HCT116 (cell line): ENCODE results near the gene PPP1R13L. TPM values are rescaled to one million over a fixed set of nuclear protein-coding genes. Genes with fewer than 3 reads are reported as not detected.
A peak's percentile ranks its signal among the peaks of the same experiment; 100 is the strongest.

Experiments used
- ATAC-seq: fragments of 200-7000 bp; cut with Tn5 transposase; 2 replicates; pipeline ENCODE4 v1.9.1; 2020; ENCODE audit warnings: mild to moderate bottlenecking, moderate library complexity
- BruUV-seq: library from RNA; stranded (reverse); fragments of 400-500 nt; replicated peaks from 2 replicates; lab custom pipeline; 2021; lab: Mats Ljungman, UMichigan
- CTCF ChIA-PET: fragments of 300-600 bp; sonication (Branson Sonifier 250); formaldehyde crosslinking; loops from one replicate; lab custom pipeline; 2021; ENCODE audit warnings: antibody characterized with exemption; lab: Charles Lee
- POLR2A ChIA-PET: fragments of 300-600, 350-600 bp; sonication (Branson Sonifier 250); formaldehyde crosslinking; loops from one replicate; lab custom pipeline; 2021; ENCODE audit warnings: antibody characterized with exemption; lab: Charles Lee
- RAD21 ChIA-PET, 2 experiments: fragments of 300-600 bp; sonication (Branson Sonifier 250); formaldehyde crosslinking; loops; one replicate each; lab custom pipeline; 2023; ENCODE audit warnings: low total read pairs in 2 of 2; ENCODE audit not compliant: uncharacterized antibody in 2 of 2, unreplicated experiment in 2 of 2, low non-redundant PET in 1 of 2; lab: Charles Lee
- DNase-seq: peaks from one replicate; pipeline ENCODE4 v3.0.0-alpha.2; 2010; ENCODE audit warnings: low read depth, low spot score
- H2AFZ ChIP-seq: fragments of 200-600 bp; shearing (Covaris generic), sonication (generic); 2 replicates; pipeline ENCODE4 v1.6.1; 2017; ENCODE audit warnings: low read depth, mixed run types, mixed read lengths, antibody characterized with exemption, low read length; ENCODE audit not compliant: poor library complexity, severe bottlenecking
- H3K27ac ChIP-seq: 2 replicates; pipeline ENCODE4 v1.5.1; 2012; ENCODE audit warnings: low read depth, low read length
- H3K27me3 ChIP-seq: fragments of 200-600 bp; sonication (generic); 2 replicates; pipeline ENCODE4 v1.6.1; 2016; ENCODE audit warnings: mixed run types, low read length, mixed read lengths; ENCODE audit not compliant: insufficient read depth
- H3K36me3 ChIP-seq, 2 experiments: fragments of 200-500 bp in 1 of 2; fragments of 200-600 bp in 1 of 2; sonication (Bioruptor generic) in 1 of 2; sonication (generic) in 1 of 2; 2 replicates each; pipeline versions ENCODE4 v1.5.1 to v1.6.1; 2014 to 2016; ENCODE audit warnings: low read length in 2 of 2, inconsistent platforms in 1 of 2, mixed read lengths in 1 of 2, mixed run types in 1 of 2; ENCODE audit not compliant: insufficient read depth in 2 of 2, control insufficient read depth in 1 of 2
- H3K4me1 ChIP-seq, 2 experiments: fragments of 200-600 bp in 1 of 2; sonication (generic) in 1 of 2; 2 replicates each; pipeline versions ENCODE4 v1.5.1 to v1.6.1; 2012 to 2017; ENCODE audit warnings: low read length in 2 of 2, inconsistent platforms in 1 of 2, mild to moderate bottlenecking in 1 of 2, mixed read lengths in 1 of 2, mixed run types in 1 of 2, moderate library complexity in 1 of 2; ENCODE audit not compliant: insufficient read depth in 2 of 2, control insufficient read depth in 1 of 2
- H3K4me2 ChIP-seq: fragments of 200-600 bp; sonication (generic); 2 replicates; pipeline ENCODE4 v1.6.1; 2017; ENCODE audit warnings: mixed run types, low read length, mixed read lengths
- H3K4me3 ChIP-seq, 2 experiments: fragments of 200-600 bp in 1 of 2; sonication (generic) in 1 of 2; replicated peaks in 1 of 2; 2 replicates each; pipeline ENCODE4 v1.5.1; 2011 to 2016; ENCODE audit warnings: low read length in 2 of 2, control low read depth in 1 of 2, low read depth in 1 of 2, mild to moderate bottlenecking in 1 of 2, mixed read lengths in 1 of 2, mixed run types in 1 of 2
- H3K79me2 ChIP-seq: fragments of 200-600 bp; sonication (generic); 2 replicates; pipeline ENCODE4 v1.6.1; 2017; ENCODE audit warnings: mild to moderate bottlenecking, mixed run types, low read length, moderate library complexity, mixed read lengths; ENCODE audit not compliant: insufficient read depth
- H3K9ac ChIP-seq: fragments of 200-600 bp; sonication (generic); 2 replicates; pipeline ENCODE4 v1.6.1; 2016; ENCODE audit warnings: low read length, mixed read lengths
- H3K9me2 ChIP-seq: fragments of 200-600 bp; sonication (generic), shearing (Covaris generic); 2 replicates; pipeline ENCODE4 v1.6.1; 2017; ENCODE audit warnings: mixed run types, mild to moderate bottlenecking, moderate library complexity; ENCODE audit not compliant: insufficient read depth
- H3K9me3 ChIP-seq, 2 experiments: fragments of 200-500 bp in 1 of 2; fragments of 200-600 bp in 1 of 2; sonication (Bioruptor generic) in 1 of 2; sonication (generic) in 1 of 2; 2 replicates each; pipeline ENCODE4 v1.6.1; 2014 to 2017; ENCODE audit warnings: low read length in 2 of 2, mixed read lengths in 2 of 2, inconsistent platforms in 1 of 2, low read depth in 1 of 2, mild to moderate bottlenecking in 1 of 2, mixed run types in 1 of 2, moderate library complexity in 1 of 2; ENCODE audit not compliant: control insufficient read depth in 1 of 2, insufficient read depth in 1 of 2
- H4K20me1 ChIP-seq: fragments of 200-600 bp; sonication (generic), shearing (Covaris generic); 2 replicates; pipeline ENCODE4 v1.6.1; 2017; ENCODE audit warnings: mixed run types, mild to moderate bottlenecking, moderate library complexity; ENCODE audit not compliant: insufficient read depth
- CEBPB ChIP-seq: IDR thresholded peaks from 2 replicates; pipeline ENCODE4 v1.6.1; 2012; ENCODE audit warnings: low read depth
- POLR2AphosphoS5 ChIP-seq: IDR thresholded peaks from 2 replicates; pipeline ENCODE4 v1.6.1; 2011; ENCODE audit warnings: mild to moderate bottlenecking, low read depth, low read length, moderate library complexity
- intact Hi-C: fragments of 100-400 bp; cut with micrococcal nuclease; formaldehyde crosslinking; loops from 2 replicates; pipeline ENCODE4 v1.10.0; 2022
- total RNA-seq: library from RNA; stranded (reverse); gene quantifications from one replicate; pipeline ENCODE4 v1.2.1, GENCODE V29; 2021; ENCODE audit not compliant: unreplicated experiment
- TF ChIP-seq, protein P1 (sequence below): IDR thresholded peaks from 2 replicates; pipeline ENCODE4 v1.6.1; 2012

PPP1R13L gene
- total RNA-seq, 1 experiment from 2014 or later: 89.1 TPM

DNA sequence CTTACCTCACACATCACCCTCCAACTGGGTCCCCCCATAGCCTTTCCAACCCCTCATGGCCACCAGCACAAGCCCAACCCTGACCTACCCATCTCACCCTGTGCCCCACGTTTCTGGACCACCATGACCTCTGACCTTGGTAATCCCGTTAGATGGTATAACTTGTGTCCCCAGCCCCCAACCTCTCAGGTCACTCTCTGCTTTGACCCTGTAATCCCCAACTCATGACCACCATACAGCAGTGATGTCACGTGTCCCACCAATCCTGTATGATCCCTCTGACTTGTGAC is 55.8 kb downstream of the PPP1R13L start:
- Histone ChIP-seq H3K4me1 (peaks cover 11 to 15% of the 10 kb centered on the region in 2 experiments; a peak in 3 of 4 replicates), H3K27me3 (no peaks in the 10 kb centered on the region), H3K9me3 (no peaks in the 10 kb centered on the region), H3K36me3 (peaks cover 15 to 18% of the 10 kb centered on the region in 2 experiments; a peak in 3 of 4 replicates), H2AFZ (no peak overlapping the region), H3K4me3 (no peak overlapping the region), H3K79me2 (0 out of 2 replicates have a peak, but pooled peaks cover 3% of the 10 kb centered on the region), H3K9ac (no peak overlapping the region), H3K4me2 (no peak overlapping the region), H4K20me1 (no peaks in the 10 kb centered on the region), H3K9me2 (no peaks in the 10 kb centered on the region), H3K27ac (no peak overlapping the region)
- DNase-seq (no peak), ATAC-seq (no peak)
- TF ChIP-seq POLR2AphosphoS5: no peak
- TF ChIP-seq CEBPB: no peak
- RAD21 ChIA-PET: no interaction called here
- POLR2A ChIA-PET: no interaction called here
- no TSS peak for BruUV-seq
- intact Hi-C loops: no loop called here
- CTCF ChIA-PET: no interaction called here

DNA sequence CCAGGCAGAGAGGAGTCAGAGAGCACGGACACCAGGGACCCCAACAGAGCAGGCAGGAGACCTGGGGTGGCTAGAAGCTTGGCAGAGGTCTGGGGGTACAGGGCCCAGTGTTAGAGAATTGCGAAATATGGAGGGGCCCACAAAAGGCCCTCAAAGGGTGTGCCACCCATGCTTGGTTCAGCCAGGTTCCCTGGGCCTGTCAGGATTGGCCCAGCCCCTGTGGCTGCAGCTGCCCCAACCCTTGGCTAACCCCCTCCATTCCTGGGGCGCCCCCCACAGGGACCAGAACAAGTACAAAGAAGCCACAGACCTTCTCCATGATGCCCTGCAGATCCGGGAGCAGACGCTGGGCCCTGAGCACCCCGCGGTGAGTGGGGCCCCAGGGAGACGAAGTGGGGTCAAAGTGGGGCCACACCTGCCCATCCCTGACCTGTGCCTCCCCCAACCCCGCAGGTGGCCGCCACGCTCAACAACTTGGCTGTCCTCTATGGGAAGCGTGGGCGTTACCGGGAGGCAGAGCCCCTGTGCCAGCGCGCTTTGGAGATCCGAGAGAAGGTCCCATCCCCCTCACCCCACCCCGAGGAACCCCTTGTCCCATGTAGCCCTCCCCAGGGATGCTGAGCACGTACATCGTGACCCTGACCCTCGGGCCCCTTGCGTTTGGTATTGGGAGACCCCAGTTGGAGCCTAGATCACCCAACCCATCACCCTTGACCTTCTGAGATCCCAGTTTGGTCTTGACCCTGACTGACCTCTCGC is 56.3 kb downstream of the PPP1R13L start:
- ChIA-PET POLR2A (no interaction called here), CTCF (no interaction called here), RAD21 (no interaction called here)
- H2AFZ ChIP-seq: no peak overlapping the region
- BruUV-seq: no TSS peak
- H3K9me2 ChIP-seq: no peaks in the 10 kb centered on the region
- H4K20me1 ChIP-seq: no peaks in the 10 kb centered on the region
- H3K27ac ChIP-seq: no peak overlapping the region; the same call in 1 of the 2 replicates
- peaks cover 11 to 15% of the 10 kb centered on the region in 2 experiments; a peak in 3 of 4 replicates for H3K4me1 ChIP-seq
- no peak overlapping the region for H3K4me3 ChIP-seq
- H3K79me2 ChIP-seq: 0 out of 2 replicates have a peak, but pooled peaks cover 3% of the 10 kb centered on the region
- intact Hi-C loops: no loop called here
- TF ChIP-seq, protein P1, sequence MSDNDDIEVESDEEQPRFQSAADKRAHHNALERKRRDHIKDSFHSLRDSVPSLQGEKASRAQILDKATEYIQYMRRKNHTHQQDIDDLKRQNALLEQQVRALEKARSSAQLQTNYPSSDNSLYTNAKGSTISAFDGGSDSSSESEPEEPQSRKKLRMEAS: no peak
- 0 out of 2 replicates have a peak, but pooled peaks have one; percentile 20 for TF ChIP-seq POLR2AphosphoS5
- ATAC-seq (no peak), DNase-seq (no peak)
- H3K4me2 ChIP-seq: no peak overlapping the region
- no peaks in the 10 kb centered on the region for H3K9me3 ChIP-seq
- H3K27me3 ChIP-seq: no peaks in the 10 kb centered on the region
- peaks cover 12 to 15% of the 10 kb centered on the region in 2 experiments; a peak in 3 of 4 replicates for H3K36me3 ChIP-seq
- H3K9ac ChIP-seq: no peak overlapping the region
